Forelimb muscle (tissue), 1 donor: Measurements from ENCODE around the gene ITPR2. TPM values are rescaled to one million over a fixed set of nuclear protein-coding genes. Genes with fewer than 3 reads are reported as not detected.
"Not testable (repeated sequence)": the region's sequence is repeated elsewhere in the genome, so short reads cannot be mapped to it uniquely, and the experiment has no call there.

ENCODE experiments used
- DNase-seq: peaks from one replicate; pipeline ENCODE4 v3.0.0-alpha.2; 2013; ENCODE audit warnings: low read depth
- polyA plus RNA-seq: library from polyadenylated mRNA; unstranded; fragments of 120-200 nt; gene quantifications from one replicate; pipeline ENCODE4 v1.2.1, GENCODE V29; 2013; ENCODE audit not compliant: insufficient read length

The ITPR2 gene
- polyA plus RNA-seq, 1 donor = 2.7 TPM

GRCh38 chr12:26732005-26732908, 100.7 kb downstream of the ITPR2 start:
- DNase-seq = no peak

GRCh38 chr12:26730481-26731350, 102.3 kb downstream of the ITPR2 start:
- no peak for DNase-seq

- not testable (repeated sequence) for DNase-seq
Observed at GRCh38 chr12:26729137-26729671, 103.8 kb downstream of the ITPR2 start.

GRCh38 chr12:26728205-26729050, 104.6 kb downstream of the ITPR2 start:
- DNase-seq = no peak

- no peak for DNase-seq
Observed at GRCh38 chr12:26727482-26728204, 105.4 kb downstream of the ITPR2 start.

GRCh38 chr12:26726956-26727355, 106.0 kb downstream of the ITPR2 start:
- DNase-seq = no peak

- DNase-seq = no peak
Observed at GRCh38 chr12:26725276-26725916, 107.6 kb downstream of the ITPR2 start.

- DNase-seq = no peak
Observed at GRCh38 chr12:26724309-26724702, 108.7 kb downstream of the ITPR2 start.

- DNase-seq = no peak
Observed at GRCh38 chr12:26723379-26724308, 109.3 kb downstream of the ITPR2 start.

- DNase-seq = no peak
Observed at GRCh38 chr12:26721800-26722199, 111.2 kb downstream of the ITPR2 start.

GRCh38 chr12:26719852-26720251, 113.1 kb downstream of the ITPR2 start:
- no peak for DNase-seq

- no peak for DNase-seq
Observed at GRCh38 chr12:26717757-26718156, 115.2 kb downstream of the ITPR2 start.

- DNase-seq = no peak
Observed at GRCh38 chr12:26715232-26715631, 117.8 kb downstream of the ITPR2 start.

- no peak for DNase-seq
Observed at GRCh38 chr12:26713885-26714383, 119.1 kb downstream of the ITPR2 start.

- no peak for DNase-seq
Observed at GRCh38 chr12:26712892-26713291, 120.1 kb downstream of the ITPR2 start.

- no peak for DNase-seq
Observed at GRCh38 chr12:26711569-26711968, 121.4 kb downstream of the ITPR2 start.

- DNase-seq = no peak
Observed at GRCh38 chr12:26711072-26711471, 121.9 kb downstream of the ITPR2 start.

GRCh38 chr12:26705851-26706250, 127.1 kb downstream of the ITPR2 start:
- DNase-seq = no peak
